Testis (tissue), 2 donors: ENCODE results near the gene MSMB.

Experiments used
- POLR2A ChIP-seq: fragments of 450-650 bp; IDR thresholded peaks from one replicate; pipeline ENCODE4 v1.6.1; 2017; ENCODE audit warnings: antibody characterized with exemption, mild to moderate bottlenecking, moderate library complexity
- TF ChIP-seq, protein P1 (sequence below), 3 experiments: fragments of 450-650 bp in 2 of 3; fragments of 200-600 bp in 1 of 3; sonication (generic) in 1 of 3; IDR thresholded peaks; one replicate each; pipeline ENCODE4 v1.5.1; 2016 to 2019; ENCODE audit warnings: antibody characterized with exemption in 3 of 3, mild to moderate bottlenecking in 2 of 3, moderate library complexity in 1 of 3

DNA sequence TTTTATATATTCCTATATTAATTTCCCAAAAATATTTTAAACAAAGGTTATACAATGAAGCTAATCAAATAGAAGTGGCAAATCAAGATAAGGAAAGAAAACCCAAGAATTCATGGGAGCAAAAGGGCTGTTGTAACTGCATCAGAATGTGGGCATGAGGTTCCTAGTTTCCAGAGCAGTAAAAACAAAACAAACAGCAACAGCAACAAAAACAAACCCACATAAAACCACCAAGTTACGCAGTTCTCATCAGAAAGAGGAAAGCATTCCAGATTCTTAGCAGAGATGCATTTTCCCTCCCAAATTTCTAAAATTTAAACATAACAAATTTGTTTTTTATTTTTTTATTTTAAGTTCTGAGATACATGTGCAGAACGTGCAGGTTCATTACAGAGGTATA lies 34.8 kb upstream of the MSMB start:
- TF ChIP-seq POLR2A, result no peak
- TF ChIP-seq, protein P1, sequence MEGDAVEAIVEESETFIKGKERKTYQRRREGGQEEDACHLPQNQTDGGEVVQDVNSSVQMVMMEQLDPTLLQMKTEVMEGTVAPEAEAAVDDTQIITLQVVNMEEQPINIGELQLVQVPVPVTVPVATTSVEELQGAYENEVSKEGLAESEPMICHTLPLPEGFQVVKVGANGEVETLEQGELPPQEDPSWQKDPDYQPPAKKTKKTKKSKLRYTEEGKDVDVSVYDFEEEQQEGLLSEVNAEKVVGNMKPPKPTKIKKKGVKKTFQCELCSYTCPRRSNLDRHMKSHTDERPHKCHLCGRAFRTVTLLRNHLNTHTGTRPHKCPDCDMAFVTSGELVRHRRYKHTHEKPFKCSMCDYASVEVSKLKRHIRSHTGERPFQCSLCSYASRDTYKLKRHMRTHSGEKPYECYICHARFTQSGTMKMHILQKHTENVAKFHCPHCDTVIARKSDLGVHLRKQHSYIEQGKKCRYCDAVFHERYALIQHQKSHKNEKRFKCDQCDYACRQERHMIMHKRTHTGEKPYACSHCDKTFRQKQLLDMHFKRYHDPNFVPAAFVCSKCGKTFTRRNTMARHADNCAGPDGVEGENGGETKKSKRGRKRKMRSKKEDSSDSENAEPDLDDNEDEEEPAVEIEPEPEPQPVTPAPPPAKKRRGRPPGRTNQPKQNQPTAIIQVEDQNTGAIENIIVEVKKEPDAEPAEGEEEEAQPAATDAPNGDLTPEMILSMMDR (IDR thresholded peaks at IDR 0.05), result no peak
